Stimulated activated CD8-positive, alpha-beta memory T cell treated with anti-CD3 and anti-CD28 coated beads, Interleukin-7, amount 100 ng/mL, for 1 hour (primary cell): Measurements from ENCODE around the gene TRABD2B.

Experiments
- DNase-seq, 2 donors: peaks; one replicate each; pipeline ENCODE4 v3.0.0-alpha.2; 2020; ENCODE audit warnings: low read depth in 2 of 2

Gene TRABD2B

GRCh38 chr1:47796626-47797025, 200.6 kb downstream of the TRABD2B start:
- no peak for DNase-seq

- no peak for DNase-seq
These were observed 202.1 kb downstream of the TRABD2B start for GRCh38 chr1:47795102-47795501.

- DNase-seq = no peak
These were observed 202.7 kb downstream of the TRABD2B start for GRCh38 chr1:47794530-47794929.

- DNase-seq = no peak
These were observed 203.1 kb downstream of the TRABD2B start for GRCh38 chr1:47794081-47794480.

- DNase-seq = no peak
These were observed 203.6 kb downstream of the TRABD2B start for GRCh38 chr1:47793563-47793962.

- DNase-seq = no peak
These were observed 204.4 kb downstream of the TRABD2B start for GRCh38 chr1:47792779-47793178.

- no peak for DNase-seq
These were observed 205.1 kb downstream of the TRABD2B start for GRCh38 chr1:47791879-47792608.

GRCh38 chr1:47788761-47789160, 208.4 kb downstream of the TRABD2B start:
- no peak for DNase-seq

GRCh38 chr1:47787560-47787959, 209.6 kb downstream of the TRABD2B start:
- DNase-seq = no peak

GRCh38 chr1:47786316-47786715, 210.9 kb downstream of the TRABD2B start:
- DNase-seq = no peak

GRCh38 chr1:47785561-47786271, 211.5 kb downstream of the TRABD2B start:
- DNase-seq = no peak

GRCh38 chr1:47785118-47785517, 212.1 kb downstream of the TRABD2B start:
- no peak for DNase-seq

- no peak for DNase-seq
These were observed 212.7 kb downstream of the TRABD2B start for GRCh38 chr1:47784497-47784822.

- DNase-seq = no peak
These were observed 213.3 kb downstream of the TRABD2B start for GRCh38 chr1:47783638-47784496.

- no peak for DNase-seq
These were observed 214.6 kb downstream of the TRABD2B start for GRCh38 chr1:47782414-47783166.

- DNase-seq = no peak
These were observed 215.8 kb downstream of the TRABD2B start for GRCh38 chr1:47781171-47781959.

GRCh38 chr1:47780469-47780995, 216.7 kb downstream of the TRABD2B start:
- DNase-seq = no peak

GRCh38 chr1:47779613-47780012, 217.6 kb downstream of the TRABD2B start:
- DNase-seq = no peak

- DNase-seq = no peak
These were observed 218.9 kb downstream of the TRABD2B start for GRCh38 chr1:47778280-47778679.

- no peak for DNase-seq
These were observed 219.9 kb downstream of the TRABD2B start for GRCh38 chr1:47777322-47777721.

GRCh38 chr1:47776667-47777131, 220.5 kb downstream of the TRABD2B start:
- DNase-seq = no peak
